Brain microvascular endothelial cell (primary cell): Measurements from ENCODE around the gene PDE6B.
"Not testable (repeated sequence)": the region's sequence is repeated elsewhere in the genome, so short reads cannot be mapped to it uniquely, and the experiment has no call there.

Experiments used
- DNase-seq: peaks from one replicate; pipeline ENCODE4 v3.0.0-alpha.2; 2020
- H3K27ac ChIP-seq: fragments of 250-450 bp; sonication (Bioruptor Pico); 2 replicates; pipeline ENCODE4 v1.5.1; 2020; ENCODE audit warnings: mild to moderate bottlenecking, moderate library complexity
- H3K27me3 ChIP-seq: fragments of 250-450 bp; sonication (Bioruptor Pico); replicated peaks from 2 replicates; pipeline ENCODE4 v1.5.1; 2020; ENCODE audit warnings: mild to moderate bottlenecking
- H3K36me3 ChIP-seq: fragments of 250-450 bp; sonication (Bioruptor Pico); replicated peaks from 2 replicates; pipeline ENCODE4 v1.5.1; 2020; ENCODE audit warnings: mild to moderate bottlenecking
- H3K4me3 ChIP-seq: 2 replicates; pipeline ENCODE4 v1.5.1; 2011; ENCODE audit warnings: low read depth, mild to moderate bottlenecking, control low read depth, low read length, moderate library complexity
- in situ Hi-C: cut with HindIII; loops from 2 replicates; pipeline ENCODE4 v1.10.0; 2017; ENCODE audit warnings: low sequenced_read_pairs, low pct_ligation_motif_present
- TF ChIP-seq, protein P1 (sequence below): IDR thresholded peaks from 2 replicates; pipeline ENCODE4 v1.5.1; 2011; ENCODE audit warnings: low read depth, mild to moderate bottlenecking, moderate library complexity, low read length, control low read depth, inconsistent platforms; ENCODE audit errors: missing control alignments

PDE6B gene

DNA sequence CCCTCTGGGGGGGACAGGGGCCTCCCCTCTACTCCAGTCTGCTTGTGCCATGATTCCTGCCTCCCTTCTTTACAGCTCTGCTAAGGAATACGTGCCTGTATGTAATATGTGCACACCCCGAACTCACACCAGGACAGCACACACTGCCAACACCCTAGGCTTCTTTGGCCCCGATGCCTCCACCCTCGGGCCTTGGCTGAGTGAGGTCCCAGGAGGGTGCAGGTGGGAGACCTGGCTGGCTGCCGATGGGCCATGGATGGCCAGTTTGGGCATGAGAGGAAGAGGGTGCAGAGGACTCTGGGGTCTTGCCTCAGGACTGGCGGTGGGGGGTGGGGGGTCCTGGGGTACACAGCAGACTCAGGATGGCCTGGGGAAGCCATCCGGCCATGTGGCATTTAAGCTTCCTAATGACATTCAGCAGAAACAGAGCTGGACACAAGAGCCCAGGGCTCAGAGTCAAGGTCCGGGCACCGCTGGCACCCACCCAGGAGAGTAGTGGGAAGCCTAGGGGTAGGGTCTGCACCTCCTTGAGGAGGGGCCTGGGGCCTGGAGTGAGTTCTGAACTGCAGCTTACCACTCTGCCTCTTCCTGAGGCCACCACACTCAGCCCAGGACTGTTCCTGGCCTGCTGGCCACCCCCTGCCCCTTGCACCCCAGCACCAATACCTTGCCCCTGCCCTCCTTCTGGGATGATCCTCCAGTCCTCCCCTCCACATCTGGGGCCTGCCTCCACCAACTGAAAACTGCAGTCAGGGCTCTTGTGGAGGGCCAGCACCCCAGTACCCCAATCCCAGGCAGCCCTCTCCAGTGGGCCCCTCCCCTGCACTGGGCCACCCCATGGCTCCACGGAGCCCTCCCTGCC, 78.2 kb downstream of the PDE6B start:
- in situ Hi-C loops = no loop called here
- Histone ChIP-seq H3K36me3 (peaks cover 7% of the 10 kb centered on the region), H3K27me3 (no peaks in the 10 kb centered on the region), H3K27ac (no peak overlapping the region), H3K4me3 (no peak overlapping the region)
- TF ChIP-seq, protein P1, sequence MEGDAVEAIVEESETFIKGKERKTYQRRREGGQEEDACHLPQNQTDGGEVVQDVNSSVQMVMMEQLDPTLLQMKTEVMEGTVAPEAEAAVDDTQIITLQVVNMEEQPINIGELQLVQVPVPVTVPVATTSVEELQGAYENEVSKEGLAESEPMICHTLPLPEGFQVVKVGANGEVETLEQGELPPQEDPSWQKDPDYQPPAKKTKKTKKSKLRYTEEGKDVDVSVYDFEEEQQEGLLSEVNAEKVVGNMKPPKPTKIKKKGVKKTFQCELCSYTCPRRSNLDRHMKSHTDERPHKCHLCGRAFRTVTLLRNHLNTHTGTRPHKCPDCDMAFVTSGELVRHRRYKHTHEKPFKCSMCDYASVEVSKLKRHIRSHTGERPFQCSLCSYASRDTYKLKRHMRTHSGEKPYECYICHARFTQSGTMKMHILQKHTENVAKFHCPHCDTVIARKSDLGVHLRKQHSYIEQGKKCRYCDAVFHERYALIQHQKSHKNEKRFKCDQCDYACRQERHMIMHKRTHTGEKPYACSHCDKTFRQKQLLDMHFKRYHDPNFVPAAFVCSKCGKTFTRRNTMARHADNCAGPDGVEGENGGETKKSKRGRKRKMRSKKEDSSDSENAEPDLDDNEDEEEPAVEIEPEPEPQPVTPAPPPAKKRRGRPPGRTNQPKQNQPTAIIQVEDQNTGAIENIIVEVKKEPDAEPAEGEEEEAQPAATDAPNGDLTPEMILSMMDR = no peak
- no peak for DNase-seq

DNA sequence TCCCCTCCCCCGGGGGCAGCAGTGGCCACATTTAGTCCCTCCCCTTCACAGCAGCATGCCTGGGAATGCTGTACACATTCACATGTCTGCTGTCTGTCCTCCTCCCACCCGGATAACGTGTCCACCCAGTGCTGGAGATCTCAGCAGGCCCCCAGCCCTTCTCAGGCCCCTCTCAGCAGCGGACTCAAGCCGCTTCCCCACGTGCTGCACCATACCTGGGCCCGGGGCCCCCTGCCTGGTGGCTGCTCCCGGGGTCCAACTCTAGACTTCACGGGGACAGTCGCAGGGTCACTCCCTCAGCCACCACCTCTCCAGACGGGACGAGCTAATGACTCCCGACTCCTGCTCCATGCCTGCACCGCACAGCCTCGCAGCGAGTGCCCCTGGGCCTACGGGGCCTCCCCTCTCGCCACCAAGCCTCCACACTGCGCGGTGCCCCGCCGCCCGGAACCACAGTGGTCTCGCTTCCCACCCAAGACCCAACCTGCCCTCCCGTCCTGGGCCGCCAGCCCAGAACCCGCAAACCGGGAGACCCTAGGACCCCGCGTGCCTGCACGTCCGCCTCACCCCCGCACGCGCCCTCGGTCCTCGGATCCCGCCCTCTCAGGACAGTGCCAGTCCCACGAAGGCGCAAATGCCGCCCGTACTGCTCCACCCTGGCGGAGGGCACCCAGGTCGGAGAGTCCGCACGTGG, 79.0 kb downstream of the PDE6B start:
- no peak for DNase-seq
- H3K27ac ChIP-seq = no peak overlapping the region
- TF ChIP-seq, protein P1 = no peak
- H3K4me3 ChIP-seq = no peak overlapping the region
- in situ Hi-C loops = no loop called here
- peaks cover 7% of the 10 kb centered on the region for H3K36me3 ChIP-seq
- H3K27me3 ChIP-seq = no peaks in the 10 kb centered on the region

DNA sequence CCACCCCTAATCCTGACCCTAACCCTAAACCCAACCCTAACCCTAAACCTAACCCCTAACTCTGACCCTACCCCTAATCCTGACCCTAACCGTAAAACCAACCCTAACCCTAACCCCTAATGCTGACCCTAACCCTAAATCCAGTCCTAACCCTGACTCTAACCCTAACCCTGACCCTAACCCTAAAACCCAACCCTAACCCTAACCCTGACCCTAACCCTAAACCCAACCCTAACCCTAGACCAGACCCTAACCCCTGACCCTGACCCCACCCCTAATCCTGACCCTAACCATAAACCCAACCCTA, 79.6 kb downstream of the PDE6B start:
- H3K27ac ChIP-seq = no peak overlapping the region
- in situ Hi-C loops = no loop called here
- TF ChIP-seq, protein P1 = no peak
- no peak overlapping the region for H3K4me3 ChIP-seq
- peaks cover 7% of the 10 kb centered on the region for H3K36me3 ChIP-seq
- no peaks in the 10 kb centered on the region for H3K27me3 ChIP-seq
- no peak for DNase-seq

DNA sequence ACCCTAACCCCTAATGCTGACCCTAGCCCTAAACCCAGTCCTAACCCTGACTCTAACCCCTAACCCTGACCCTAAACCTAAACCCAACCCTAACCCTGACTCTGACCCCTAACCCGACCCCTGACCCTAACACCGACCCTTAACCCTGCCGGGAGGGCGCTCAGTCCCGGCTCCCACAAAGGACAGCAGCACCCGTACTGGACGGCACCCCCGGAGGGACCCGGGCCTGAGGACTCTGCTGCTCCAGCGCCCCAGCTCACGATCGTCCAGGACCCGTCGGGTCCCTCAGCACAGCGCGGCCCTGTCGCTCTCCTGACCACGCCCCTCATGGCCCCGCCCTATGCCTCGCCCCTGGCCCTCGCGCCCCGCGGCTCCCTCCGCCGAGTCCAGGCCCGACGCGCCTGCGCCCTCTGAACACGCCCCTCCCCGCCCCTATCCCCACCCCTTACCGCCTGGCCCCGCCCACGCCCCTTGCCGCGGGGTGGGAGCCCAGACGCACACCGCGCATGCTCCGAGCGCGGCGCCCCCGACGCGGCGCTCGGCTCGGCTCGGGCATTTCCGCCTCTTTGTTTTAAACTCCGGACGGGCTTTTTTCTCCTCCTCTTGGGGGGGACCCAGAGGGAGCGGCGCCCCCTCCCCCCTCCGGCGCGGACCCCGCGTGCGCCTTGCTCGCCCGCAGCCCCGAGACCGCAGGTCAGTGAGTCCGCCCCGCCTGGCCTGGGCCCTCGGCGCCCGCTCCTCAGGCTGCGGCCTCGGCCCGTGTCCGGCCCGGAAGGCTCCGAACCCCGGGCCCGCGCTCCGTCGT, 80.1 kb downstream of the PDE6B start, which contains the start of gene PCGF3:
PCGF3 (plus strand) TSS at position 555 of the 805 bp plus-strand sequence. CDS start 27,849 bp downstream, outside the sequence.
- Histone ChIP-seq H3K27me3 (no peaks in the 10 kb centered on the region), H3K27ac (peak within 1 kb of the TSS; percentile 99), H3K4me3 (peak within 1 kb of the TSS; percentile 77), H3K36me3 (peaks cover 7% of the 10 kb centered on the region)
- peak; percentile 91 for DNase-seq
- in situ Hi-C loops = no loop called here
- TF ChIP-seq, protein P1 = no peak

DNA sequence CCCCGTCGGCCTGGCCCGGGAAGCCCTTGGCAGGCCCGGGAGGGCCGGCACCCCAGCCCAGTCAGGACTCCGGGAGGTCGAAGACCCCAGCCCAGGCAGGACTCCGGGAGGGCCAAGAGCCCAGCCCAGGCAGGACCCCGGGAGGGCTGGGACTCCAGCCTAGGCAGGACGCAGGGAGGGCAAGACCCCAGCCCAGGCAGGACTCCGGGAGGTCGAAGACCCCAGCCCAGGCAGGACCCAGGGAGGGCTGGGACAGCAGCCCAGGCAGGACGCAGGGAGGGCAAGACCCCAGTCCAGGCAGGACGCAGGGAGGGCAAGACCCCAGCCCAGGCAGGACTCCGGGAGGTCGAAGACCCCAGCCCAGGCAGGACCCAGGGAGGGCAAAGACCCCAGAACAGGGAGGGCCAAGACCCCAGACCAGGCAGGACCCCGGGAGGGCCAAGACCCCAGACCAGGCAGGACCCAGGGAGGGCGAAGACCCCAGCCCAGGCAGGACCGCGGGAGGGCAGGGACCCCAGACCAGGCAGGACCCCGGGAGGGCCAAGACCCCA, 80.8 kb downstream of the PDE6B start:
- peak overlapping the region; percentile 99 for H3K27ac ChIP-seq
- H3K4me3 ChIP-seq = peak overlapping the region; percentile 77
- in situ Hi-C loops, DNase-seq, H3K27me3 ChIP-seq, H3K36me3 ChIP-seq: not testable (repeated sequence)
